DND-41 (cell line): ENCODE results near the gene DNMT1.

ENCODE experiments used
- ATAC-seq: fragments of 200-7000 bp; cut with Tn5 transposase; 3 replicates; pipeline ENCODE4 v1.9.1; 2021; ENCODE audit warnings: low read depth; ENCODE audit not compliant: insufficient read depth
- DNase-seq: peaks from one replicate; pipeline ENCODE4 v3.0.0-alpha.2; 2020
- H2AFZ ChIP-seq: 2 replicates; pipeline ENCODE4 v1.6.0; 2012; ENCODE audit warnings: low read depth, low read length
- H3K27ac ChIP-seq: 2 replicates; pipeline ENCODE4 v1.5.1; 2012; ENCODE audit warnings: low read length, inconsistent platforms
- H3K27me3 ChIP-seq: fragments of 200-600 bp; sonication (generic); 2 replicates; pipeline ENCODE4 v1.6.0; 2012; ENCODE audit warnings: low read length, mild to moderate bottlenecking, inconsistent platforms; ENCODE audit not compliant: insufficient read depth, poor library complexity
- H3K36me3 ChIP-seq: 2 replicates; pipeline ENCODE4 v1.5.1; 2012; ENCODE audit warnings: low read length, inconsistent platforms; ENCODE audit not compliant: insufficient read depth
- H3K4me1 ChIP-seq: 2 replicates; pipeline ENCODE4 v1.5.1; 2012; ENCODE audit warnings: mild to moderate bottlenecking, low read length; ENCODE audit not compliant: insufficient read depth
- H3K4me2 ChIP-seq: 2 replicates; pipeline ENCODE4 v1.6.0; 2012; ENCODE audit warnings: mild to moderate bottlenecking, moderate library complexity, low read length, inconsistent platforms; ENCODE audit not compliant: insufficient read depth
- H3K4me3 ChIP-seq, 2 experiments: fragments of 200-600 bp in 1 of 2; shearing (Covaris generic) in 1 of 2; 2 replicates each; pipeline ENCODE4 v1.5.1; 2012 to 2016; ENCODE audit warnings: inconsistent platforms in 2 of 2, low read length in 2 of 2, mild to moderate bottlenecking in 2 of 2, low read depth in 1 of 2, moderate library complexity in 1 of 2
- H3K79me2 ChIP-seq: 2 replicates; pipeline ENCODE4 v1.6.0; 2012; ENCODE audit warnings: low read length, inconsistent platforms; ENCODE audit not compliant: insufficient read depth
- H3K9ac ChIP-seq: 2 replicates; pipeline ENCODE4 v1.6.0; 2012; ENCODE audit warnings: low read depth, mild to moderate bottlenecking, inconsistent platforms, low read length, moderate library complexity
- H3K9me3 ChIP-seq: 2 replicates; pipeline ENCODE4 v1.5.1; 2012; ENCODE audit warnings: low read length, moderate library complexity, mild to moderate bottlenecking, inconsistent platforms; ENCODE audit not compliant: insufficient read depth, severe bottlenecking
- H4K20me1 ChIP-seq: 2 replicates; pipeline ENCODE4 v1.6.0; 2012; ENCODE audit warnings: low read length; ENCODE audit not compliant: insufficient read depth
- CTCF ChIP-seq: IDR thresholded peaks from 2 replicates; pipeline ENCODE4 v1.5.1; 2012; ENCODE audit warnings: borderline replicate concordance, low read length, moderate library complexity, mild to moderate bottlenecking; ENCODE audit not compliant: poor library complexity, severe bottlenecking; ENCODE audit errors: extremely low read depth
- EZH2 ChIP-seq: IDR thresholded peaks from 3 replicates; pipeline ENCODE4 v1.6.1; 2012; ENCODE audit warnings: borderline replicate concordance, low read depth, mild to moderate bottlenecking, moderate library complexity, low read length, inconsistent platforms; ENCODE audit not compliant: severe bottlenecking

Gene DNMT1

DNA sequence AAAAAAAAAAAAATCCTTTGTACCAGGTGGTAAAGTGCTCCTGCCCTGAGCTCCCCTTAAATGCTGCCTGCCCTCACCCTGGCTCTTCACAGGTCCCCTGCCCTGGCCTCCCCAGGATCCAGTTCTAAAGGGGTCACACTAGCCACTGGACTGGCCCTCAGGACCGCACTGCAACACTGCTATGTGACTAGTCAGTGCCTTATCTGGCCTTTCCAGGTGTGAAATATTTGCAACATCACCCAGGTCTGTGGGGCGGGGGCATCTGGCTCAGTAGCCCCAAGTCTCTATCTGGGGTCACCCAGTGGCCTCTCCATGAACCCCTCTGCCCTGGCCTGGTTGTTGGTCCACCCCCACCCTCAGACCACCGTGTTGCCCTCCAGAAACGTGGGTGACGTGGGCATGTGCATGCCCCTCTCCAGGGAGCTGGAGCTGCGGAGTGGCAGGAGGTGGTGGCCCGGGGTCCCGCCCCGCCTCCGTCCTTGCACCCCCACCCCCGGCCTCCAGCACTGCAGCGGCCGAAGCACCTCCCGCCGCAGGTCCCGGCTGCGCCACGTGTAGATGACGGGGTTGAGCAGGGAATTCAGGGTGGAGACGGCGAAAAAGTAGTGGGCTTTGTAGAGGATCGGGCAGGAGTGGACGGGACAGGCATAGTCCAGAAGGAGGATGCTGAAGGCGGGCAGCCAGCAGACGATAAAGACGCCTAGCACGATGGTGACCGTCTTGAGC, 28.9 kb upstream of the DNMT1 start:
- Histone ChIP-seq H3K9me3 (no peaks in the 10 kb centered on the region), H3K9ac (no peak overlapping the region), H3K27ac (no peak overlapping the region), H3K36me3 (no peaks in the 10 kb centered on the region), H3K4me1 (no peaks in the 10 kb centered on the region), H3K79me2 (no peaks in the 10 kb centered on the region), H3K27me3 (no peaks in the 10 kb centered on the region), H3K4me2 (no peak overlapping the region), H3K4me3 (no peak overlapping the region), H4K20me1 (no peaks in the 10 kb centered on the region; the same call in none of the 2 replicates), H2AFZ (no peak overlapping the region)
- ATAC-seq (no peak), DNase-seq (no peak)
- TF ChIP-seq CTCF (no peak), EZH2 (no peak)

GRCh38 chr19:10222201-10222890, 27.6 kb upstream of the DNMT1 start:
- no peak overlapping the region for H2AFZ ChIP-seq
- H3K4me2 ChIP-seq: no peak overlapping the region
- no peak overlapping the region for H3K4me3 ChIP-seq
- ATAC-seq (no peak), DNase-seq (no peak)
- no peaks in the 10 kb centered on the region for H3K27me3 ChIP-seq
- no peaks in the 10 kb centered on the region for H3K4me1 ChIP-seq
- H3K36me3 ChIP-seq: no peaks in the 10 kb centered on the region
- H3K79me2 ChIP-seq: no peaks in the 10 kb centered on the region
- H3K9me3 ChIP-seq: no peaks in the 10 kb centered on the region
- H3K27ac ChIP-seq: no peak overlapping the region
- H4K20me1 ChIP-seq: no peaks in the 10 kb centered on the region; the same call in none of the 2 replicates
- H3K9ac ChIP-seq: no peak overlapping the region
- TF ChIP-seq EZH2 (no peak), CTCF (no peak)

DNA sequence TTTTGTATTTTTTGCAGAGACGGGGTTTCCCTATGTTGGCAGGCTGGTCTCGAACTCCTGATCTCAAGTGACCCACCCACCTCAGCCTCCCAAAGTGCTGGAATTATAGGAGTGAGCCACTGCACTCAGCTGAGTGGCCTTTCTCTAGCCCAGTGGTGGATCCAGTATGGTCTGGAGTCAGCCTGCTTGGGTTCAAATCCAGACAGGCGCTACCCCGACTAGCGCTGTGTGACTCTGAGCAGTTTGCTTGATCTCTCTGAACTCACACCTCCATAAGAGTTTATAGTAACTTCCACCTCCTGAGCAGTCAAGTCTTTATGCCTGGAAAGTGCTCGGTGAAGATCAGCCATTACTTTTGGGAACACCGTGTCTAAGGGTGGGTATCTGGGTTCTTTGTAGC, 25.9 kb upstream of the DNMT1 start:
- no peak for TF ChIP-seq EZH2
- no peak for TF ChIP-seq CTCF
- Histone ChIP-seq H3K4me2 (no peak overlapping the region), H3K36me3 (no peaks in the 10 kb centered on the region), H3K4me1 (no peaks in the 10 kb centered on the region), H3K27ac (no peak overlapping the region), H3K4me3 (no peak overlapping the region), H3K9me3 (no peaks in the 10 kb centered on the region), H4K20me1 (no peaks in the 10 kb centered on the region; the same call in 1 of the 2 replicates), H3K79me2 (no peaks in the 10 kb centered on the region), H3K9ac (no peak overlapping the region), H2AFZ (no peak overlapping the region), H3K27me3 (no peaks in the 10 kb centered on the region)
- DNase-seq (no peak), ATAC-seq (no peak)
